Adipose tissue (tissue), 3 donors: Measurements from ENCODE around the gene TBX2. TPM values are rescaled to one million over a fixed set of nuclear protein-coding genes. Genes with fewer than 3 reads are reported as not detected.
"Not testable (repeated sequence)": the region's sequence is repeated elsewhere in the genome, so short reads cannot be mapped to it uniquely, and the experiment has no call there.

Experiments
- H3K27ac ChIP-seq: one replicate; pipeline ENCODE4 v1.5.1; 2013; ENCODE audit warnings: low read depth, low read length
- WGBS, 3 donors: extraction: QIAGEN DNeasy Blood & Tissue Kit; methylation state at CpG; one replicate each; pipeline ENCODE4 v1.1.7; 2013; 5-methylcytosine and 5-hydroxymethylcytosine counted together
- polyA plus RNA-seq, 3 donors: library from polyadenylated mRNA; stranded (reverse); fragments of 200-250 nt; gene quantifications; one replicate each; pipeline ENCODE4 v1.2.3, GENCODE V29; 2013
- donor health status: healthy with polysubstance abuse.
- donor health status: Bipolar disorder and iron deficiency.
- donor health status: healthy.

TBX2 gene
- polyA plus RNA-seq, 3 donors: 2.1 to 24.0 (median 11.3) TPM

- H3K27ac ChIP-seq: no peak overlapping the region
These were observed 37.5 kb downstream of the TBX2 start for GRCh38 chr17:61436995-61437704.

GRCh38 chr17:61440697-61441096 lies 41.1 kb downstream of the TBX2 start:
- no peak overlapping the region for H3K27ac ChIP-seq

GRCh38 chr17:61441507-61441906 lies 41.9 kb downstream of the TBX2 start:
- not testable (repeated sequence) for H3K27ac ChIP-seq
- WGBS, 3 donors: 91 to 99% (median 96%) methylated on average over 6 of the region's 6 CpGs

- no peak overlapping the region for H3K27ac ChIP-seq
- WGBS, 3 donors: 64 to 75% (median 73%) methylated on average over 4 of the region's 4 CpGs
These were observed 42.6 kb downstream of the TBX2 start for GRCh38 chr17:61442136-61442775.

GRCh38 chr17:61442878-61443474 lies 43.3 kb downstream of the TBX2 start:
- no peak overlapping the region for H3K27ac ChIP-seq
- 58 to 65% (median 64%) methylated on average over 11 of the region's 11 CpGs for WGBS, 3 donors

GRCh38 chr17:61443475-61443882 lies 43.8 kb downstream of the TBX2 start:
- WGBS, 3 donors: 75 to 85% (median 77%) methylated on average over 16 to 18 of the region's 18 CpGs
- no peak overlapping the region for H3K27ac ChIP-seq

- H3K27ac ChIP-seq: no peak overlapping the region
- whole genome bisulfite sequencing, 3 donors: 68 to 75% (median 74%) methylated on average over 13 of the region's 13 CpGs
These were observed 44.4 kb downstream of the TBX2 start for GRCh38 chr17:61444075-61444474.

GRCh38 chr17:61444831-61445230 lies 45.2 kb downstream of the TBX2 start:
- 63 to 83% (median 68%) methylated on average over 6 of the region's 6 CpGs for WGBS, 3 donors
- H3K27ac ChIP-seq: no peak overlapping the region

GRCh38 chr17:61447358-61447757 lies 47.7 kb downstream of the TBX2 start:
- no peak overlapping the region for H3K27ac ChIP-seq

- no peak overlapping the region for H3K27ac ChIP-seq
- 79 to 85% (median 83%) methylated on average over 2 of the region's 2 CpGs for WGBS, 3 donors
These were observed 48.4 kb downstream of the TBX2 start for GRCh38 chr17:61448042-61448441.

- not testable (repeated sequence) for H3K27ac ChIP-seq
- 80 to 96% (median 94%) methylated on average over 4 of the region's 4 CpGs for WGBS, 3 donors
These were observed 49.5 kb downstream of the TBX2 start for GRCh38 chr17:61449140-61449539.

- H3K27ac ChIP-seq: no peak overlapping the region
- 81 to 90% (median 89%) methylated on average over 9 of the region's 9 CpGs for WGBS, 3 donors
These were observed 50.3 kb downstream of the TBX2 start for GRCh38 chr17:61449707-61450640.

GRCh38 chr17:61450641-61451537 lies 51.2 kb downstream of the TBX2 start:
- H3K27ac ChIP-seq: no peak overlapping the region
- WGBS, 3 donors: 58 to 85% (median 64%) methylated on average over 19 of the region's 19 CpGs

- no peak overlapping the region for H3K27ac ChIP-seq
- 3 to 9% (median 8%) methylated on average over 56 to 75 of the region's 75 CpGs for WGBS, 3 donors
These were observed 52.1 kb downstream of the TBX2 start for GRCh38 chr17:61451538-61452300.

GRCh38 chr17:61452301-61453290 lies 53.0 kb downstream of the TBX2 start, which contains the start of gene TBX4:
Gene TBX4 (plus strand): TSS chr17:61452422. CDS start chr17:61456491, 4,069 bp downstream.
- no peak within 1 kb of the TSS for H3K27ac ChIP-seq
- 12 to 14% (median 13%) methylated on average over 50 to 58 of the region's 59 CpGs for WGBS, 3 donors
